Spleen (tissue), 7 donors: ENCODE measurements around the gene STK35.

ENCODE experiments used
- POLR2A ChIP-seq, 3 donors: fragments of 450-650 bp; IDR thresholded peaks; one replicate each; pipeline ENCODE4 v1.5.1; 2017; ENCODE audit warnings: antibody characterized with exemption in 3 of 3, mild to moderate bottlenecking in 1 of 3
- TF ChIP-seq, protein P1 (sequence below), 11 experiments: fragments of 200-600 bp in 7 of 11; fragments of 450-650 bp in 4 of 11; sonication (generic) in 4 of 11; IDR thresholded peaks in 8 of 11; conservative IDR thresholded peaks in 3 of 11; 1 replicate in 7 of 11; 2 replicates in 4 of 11; pipeline versions ENCODE4 v1.4.0 to v1.8.0; 2016 to 2021; ENCODE audit warnings: antibody characterized with exemption in 11 of 11, inconsistent platforms in 4 of 11, mild to moderate bottlenecking in 1 of 11
- donor health status: DM: no; HTN: no; CAD: no; lungs with moderate emphysema.
- donor health status: DM: no; HTN: no; CAD: no.
- donor health status: DM: no; HTN: no; CAD: no.

DNA sequence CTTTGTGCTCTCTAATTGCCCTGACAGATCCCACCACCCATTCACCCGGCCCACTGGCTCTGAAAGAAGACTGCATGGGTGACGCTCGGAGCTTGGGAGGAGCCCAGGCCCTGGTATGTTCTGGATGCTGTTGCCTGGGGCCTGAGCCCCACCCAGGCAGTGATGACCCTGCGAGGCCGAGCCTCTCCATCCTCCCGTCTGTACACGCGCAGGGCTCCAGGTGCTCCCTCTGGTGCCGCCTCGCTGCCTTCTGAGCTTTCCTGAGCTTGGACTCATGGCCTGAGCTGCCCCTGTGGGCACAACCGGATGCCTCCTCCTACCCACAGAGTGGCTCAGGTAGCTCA lies 61.2 kb downstream of the STK35 start:
- TF ChIP-seq, protein P1, sequence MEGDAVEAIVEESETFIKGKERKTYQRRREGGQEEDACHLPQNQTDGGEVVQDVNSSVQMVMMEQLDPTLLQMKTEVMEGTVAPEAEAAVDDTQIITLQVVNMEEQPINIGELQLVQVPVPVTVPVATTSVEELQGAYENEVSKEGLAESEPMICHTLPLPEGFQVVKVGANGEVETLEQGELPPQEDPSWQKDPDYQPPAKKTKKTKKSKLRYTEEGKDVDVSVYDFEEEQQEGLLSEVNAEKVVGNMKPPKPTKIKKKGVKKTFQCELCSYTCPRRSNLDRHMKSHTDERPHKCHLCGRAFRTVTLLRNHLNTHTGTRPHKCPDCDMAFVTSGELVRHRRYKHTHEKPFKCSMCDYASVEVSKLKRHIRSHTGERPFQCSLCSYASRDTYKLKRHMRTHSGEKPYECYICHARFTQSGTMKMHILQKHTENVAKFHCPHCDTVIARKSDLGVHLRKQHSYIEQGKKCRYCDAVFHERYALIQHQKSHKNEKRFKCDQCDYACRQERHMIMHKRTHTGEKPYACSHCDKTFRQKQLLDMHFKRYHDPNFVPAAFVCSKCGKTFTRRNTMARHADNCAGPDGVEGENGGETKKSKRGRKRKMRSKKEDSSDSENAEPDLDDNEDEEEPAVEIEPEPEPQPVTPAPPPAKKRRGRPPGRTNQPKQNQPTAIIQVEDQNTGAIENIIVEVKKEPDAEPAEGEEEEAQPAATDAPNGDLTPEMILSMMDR (IDR thresholded peaks at IDR 0.05 in 8 of 11, conservative IDR thresholded peaks at IDR 0.05 in 3 of 11): no peak
- TF ChIP-seq POLR2A (IDR thresholded peaks at IDR 0.05): no peak
